GM19463 (cell line): ENCODE measurements around the gene TEX22.

Source experiments
- ATAC-seq: cut with Tn5 transposase; IDR thresholded peaks from one replicate; pipeline ENCODE4 v1.9.1; 2021; ENCODE audit warnings: mild to moderate bottlenecking, moderate library complexity; ENCODE audit not compliant: unreplicated experiment

The TEX22 gene

GRCh38 chr14:105419195-105420091 lies 21.1 kb downstream of the TEX22 start, which contains the start of gene MTA1:
MTA1 (plus strand) TSS chr14:105419827; CDS start chr14:105420036, 209 bp downstream.
- ATAC-seq: peak; percentile 62

- no peak for ATAC-seq
These were observed 22.0 kb downstream of the TEX22 start for GRCh38 chr14:105420101-105420973.

GRCh38 chr14:105420974-105421674 lies 22.8 kb downstream of the TEX22 start:
- no peak for ATAC-seq

- ATAC-seq: no peak
These were observed 23.6 kb downstream of the TEX22 start for GRCh38 chr14:105421723-105422615.

GRCh38 chr14:105422695-105423487 lies 24.6 kb downstream of the TEX22 start:
- ATAC-seq: no peak

- no peak for ATAC-seq
These were observed 25.3 kb downstream of the TEX22 start for GRCh38 chr14:105423488-105424195.

GRCh38 chr14:105424861-105425260 lies 26.5 kb downstream of the TEX22 start:
- ATAC-seq: no peak

GRCh38 chr14:105425823-105426247 lies 27.5 kb downstream of the TEX22 start:
- ATAC-seq: no peak

- no peak for ATAC-seq
These were observed 28.2 kb downstream of the TEX22 start for GRCh38 chr14:105426416-105427130.

- ATAC-seq: no peak
These were observed 29.1 kb downstream of the TEX22 start for GRCh38 chr14:105427412-105427811.

- ATAC-seq: no peak
These were observed 29.7 kb downstream of the TEX22 start for GRCh38 chr14:105427936-105428485.

GRCh38 chr14:105430042-105430441 lies 31.7 kb downstream of the TEX22 start:
- no peak for ATAC-seq

- no peak for ATAC-seq
These were observed 32.2 kb downstream of the TEX22 start for GRCh38 chr14:105430565-105430964.

- ATAC-seq: no peak
These were observed 32.9 kb downstream of the TEX22 start for GRCh38 chr14:105431256-105431655.

GRCh38 chr14:105432657-105433056 lies 34.3 kb downstream of the TEX22 start:
- ATAC-seq: no peak

GRCh38 chr14:105433161-105433605 lies 34.8 kb downstream of the TEX22 start:
- no peak for ATAC-seq

GRCh38 chr14:105436402-105436801 lies 38.1 kb downstream of the TEX22 start:
- ATAC-seq: no peak
